Measurements from ENCODE around the gene SLAMF6.
A peak's percentile ranks its signal among the peaks of the same experiment; 100 is the strongest.
"Not testable (repeated sequence)": the region's sequence is repeated elsewhere in the genome, so short reads cannot be mapped to it uniquely, and the experiment has no call there.

Gene SLAMF6

GRCh38 chr1:160522622-160523345 is at the start of gene SLAMF6:
Gene SLAMF6, minus strand, starts transcription at chr1:160523255. Its CDS starts 63 bp downstream, at chr1:160523192.
- peak; percentile 48 to 51 for DNase-seq

GRCh38 chr1:160570840-160571239 is 47.8 kb upstream of the SLAMF6 start:
- DNase-seq = no peak

GRCh38 chr1:160569806-160570205 is 46.8 kb upstream of the SLAMF6 start:
- DNase-seq = peak in 1 of 2 experiments; percentile 3

- DNase-seq = peak; percentile 56 to 59
Measured at GRCh38 chr1:160567858-160568682, 45.0 kb upstream of the SLAMF6 start.

- no peak for DNase-seq
Measured at GRCh38 chr1:160567341-160567740, 44.3 kb upstream of the SLAMF6 start.

- DNase-seq = no peak
Measured at GRCh38 chr1:160565564-160565963, 42.5 kb upstream of the SLAMF6 start.

- DNase-seq = not testable (repeated sequence)
Measured at GRCh38 chr1:160563230-160563629, 40.2 kb upstream of the SLAMF6 start.

GRCh38 chr1:160562745-160563144 is 39.7 kb upstream of the SLAMF6 start:
- DNase-seq = not testable (repeated sequence)

- no peak for DNase-seq
Measured at GRCh38 chr1:160560806-160561205, 37.8 kb upstream of the SLAMF6 start.

GRCh38 chr1:160560045-160560705 is 37.1 kb upstream of the SLAMF6 start:
- no peak for DNase-seq

- not testable (repeated sequence) for DNase-seq
Measured at GRCh38 chr1:160559437-160559836, 36.4 kb upstream of the SLAMF6 start.

- no peak for DNase-seq
Measured at GRCh38 chr1:160558660-160559380, 35.8 kb upstream of the SLAMF6 start.

- no peak for DNase-seq
Measured at GRCh38 chr1:160553778-160554177, 30.7 kb upstream of the SLAMF6 start.

GRCh38 chr1:160552425-160552824 is 29.4 kb upstream of the SLAMF6 start:
- no peak for DNase-seq

- peak in 1 of 2 experiments; percentile 27 for DNase-seq
Measured at GRCh38 chr1:160550572-160551034, 27.5 kb upstream of the SLAMF6 start.

- DNase-seq = no peak
Measured at GRCh38 chr1:160549665-160550006, 26.6 kb upstream of the SLAMF6 start.

GRCh38 chr1:160548960-160549664 is 26.1 kb upstream of the SLAMF6 start:
- no peak for DNase-seq

- no peak for DNase-seq
Measured at GRCh38 chr1:160548183-160548582, 25.1 kb upstream of the SLAMF6 start.

- DNase-seq = no peak
Measured at GRCh38 chr1:160547422-160547821, 24.4 kb upstream of the SLAMF6 start.

GRCh38 chr1:160546942-160547341 is 23.9 kb upstream of the SLAMF6 start:
- peak; percentile 33 to 35 for DNase-seq

GRCh38 chr1:160544647-160545046 is 21.6 kb upstream of the SLAMF6 start:
- peak; percentile 46 to 54 for DNase-seq

- no peak for DNase-seq
Measured at GRCh38 chr1:160542303-160542945, 19.4 kb upstream of the SLAMF6 start.
